ENCODE data around the gene PTPRM.

Gene PTPRM

GRCh38 chr18:7630731-7631442, 63.8 kb downstream of the PTPRM start:
- DNase-seq, result no peak

- DNase-seq, result no peak
These were observed 65.3 kb downstream of the PTPRM start for GRCh38 chr18:7632152-7633098.

GRCh38 chr18:7633171-7633570, 66.1 kb downstream of the PTPRM start:
- no peak for DNase-seq

GRCh38 chr18:7635948-7636347, 68.8 kb downstream of the PTPRM start:
- DNase-seq, result no peak

GRCh38 chr18:7637269-7637668, 70.2 kb downstream of the PTPRM start:
- DNase-seq, result no peak

GRCh38 chr18:7638321-7638720, 71.2 kb downstream of the PTPRM start:
- DNase-seq, result no peak

GRCh38 chr18:7641813-7642212, 74.7 kb downstream of the PTPRM start:
- no peak for DNase-seq

GRCh38 chr18:7642331-7642890, 75.3 kb downstream of the PTPRM start:
- no peak for DNase-seq

- no peak for DNase-seq
These were observed 78.6 kb downstream of the PTPRM start for GRCh38 chr18:7645756-7646155.

- no peak for DNase-seq
These were observed 79.2 kb downstream of the PTPRM start for GRCh38 chr18:7646174-7646886.

GRCh38 chr18:7647500-7647899, 80.4 kb downstream of the PTPRM start:
- no peak for DNase-seq

GRCh38 chr18:7657050-7657449, 89.9 kb downstream of the PTPRM start:
- DNase-seq, result no peak

GRCh38 chr18:7657937-7658336, 90.8 kb downstream of the PTPRM start:
- no peak for DNase-seq

GRCh38 chr18:7658701-7659100, 91.6 kb downstream of the PTPRM start:
- DNase-seq, result no peak

- no peak for DNase-seq
These were observed 94.1 kb downstream of the PTPRM start for GRCh38 chr18:7661207-7661606.

- DNase-seq, result no peak
These were observed 95.8 kb downstream of the PTPRM start for GRCh38 chr18:7662866-7663265.

GRCh38 chr18:7663366-7664312, 96.5 kb downstream of the PTPRM start:
- DNase-seq, result no peak

GRCh38 chr18:7666195-7666776, 99.2 kb downstream of the PTPRM start:
- no peak for DNase-seq

- no peak for DNase-seq
These were observed 101.3 kb downstream of the PTPRM start for GRCh38 chr18:7668392-7668791.

GRCh38 chr18:7669361-7669760, 102.2 kb downstream of the PTPRM start:
- DNase-seq, result no peak

GRCh38 chr18:7671105-7671504, 104.0 kb downstream of the PTPRM start:
- no peak for DNase-seq

Measured in CD4-positive, alpha-beta T cell treated with Interleukin-10 for 1 hour (primary cell).